Astrocyte of the cerebellum (primary cell): ENCODE results near the gene SLC2A3.
"Not testable (repeated sequence)": the region's sequence is repeated elsewhere in the genome, so short reads cannot be mapped to it uniquely, and the experiment has no call there.

Experiments used
- DNase-seq: peaks from one replicate; pipeline ENCODE4 v3.0.0-alpha.2; 2011; ENCODE audit warnings: low read depth
- H3K4me3 ChIP-seq: 2 replicates; pipeline ENCODE4 v1.5.1; 2011; ENCODE audit warnings: mild to moderate bottlenecking, low read depth, low read length, moderate library complexity
- CTCF ChIP-seq: IDR thresholded peaks from 2 replicates; pipeline ENCODE4 v1.5.1; 2012; ENCODE audit warnings: low read length, low read depth, moderate library complexity, mild to moderate bottlenecking; ENCODE audit errors: missing control alignments
- in situ Hi-C: cut with HindIII; loops from 2 replicates; pipeline ENCODE4 v1.10.0; 2017; ENCODE audit warnings: low sequenced_read_pairs

SLC2A3 gene

DNA sequence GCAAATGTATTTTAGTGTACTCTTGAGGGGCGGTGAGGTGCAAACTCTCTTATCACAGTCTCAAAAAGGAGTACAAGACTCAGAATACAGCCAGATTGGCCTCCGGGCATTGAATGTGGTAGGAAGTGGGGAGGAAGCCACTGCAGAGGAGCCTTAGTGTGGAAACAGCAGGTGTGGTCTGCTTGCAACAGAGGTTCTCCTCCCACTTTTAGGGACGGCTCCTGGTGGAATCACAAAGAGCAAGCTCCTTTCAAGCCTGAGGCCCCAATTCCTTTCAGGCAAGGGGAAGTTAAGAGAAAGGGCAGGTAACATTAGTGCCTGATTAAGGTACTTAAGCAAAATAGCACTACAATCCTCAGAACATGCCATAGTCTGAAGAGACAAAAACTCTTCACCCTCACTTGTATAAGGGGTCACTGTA is 23.7 kb upstream of the SLC2A3 start:
- no peak for DNase-seq
- H3K4me3 ChIP-seq = no peak overlapping the region
- TF ChIP-seq CTCF = no peak
- in situ Hi-C loops = no loop called here

GRCh38 chr12:7959278-7959677 is 23.3 kb upstream of the SLC2A3 start:
- in situ Hi-C loops = no loop called here
- DNase-seq = no peak
- no peak for TF ChIP-seq CTCF
- no peak overlapping the region for H3K4me3 ChIP-seq

- DNase-seq, in situ Hi-C loops, H3K4me3 ChIP-seq: not testable (repeated sequence)
Observed at GRCh38 chr12:7954877-7955276, 18.9 kb upstream of the SLC2A3 start.

DNA sequence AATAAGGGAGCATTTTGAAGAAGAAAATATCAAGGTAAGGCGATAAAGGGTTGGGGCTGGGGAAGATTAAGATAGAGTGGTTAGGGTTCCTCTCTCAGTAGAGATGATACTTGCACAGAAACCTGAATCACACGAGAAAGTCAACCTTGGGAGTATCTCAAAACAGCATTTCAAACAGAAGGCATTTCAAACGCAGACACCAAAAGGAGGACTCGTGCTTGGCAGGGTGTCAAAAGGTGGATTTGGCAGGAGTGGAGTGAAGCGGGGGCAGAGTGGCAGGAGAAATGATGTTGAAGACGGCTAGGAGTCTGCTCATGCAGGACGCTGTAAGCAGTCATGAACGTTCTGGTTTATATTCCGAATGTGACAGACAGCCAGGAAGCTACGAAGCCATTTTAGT is 18.4 kb upstream of the SLC2A3 start:
- in situ Hi-C loops, H3K4me3 ChIP-seq, DNase-seq: not testable (repeated sequence)

DNA sequence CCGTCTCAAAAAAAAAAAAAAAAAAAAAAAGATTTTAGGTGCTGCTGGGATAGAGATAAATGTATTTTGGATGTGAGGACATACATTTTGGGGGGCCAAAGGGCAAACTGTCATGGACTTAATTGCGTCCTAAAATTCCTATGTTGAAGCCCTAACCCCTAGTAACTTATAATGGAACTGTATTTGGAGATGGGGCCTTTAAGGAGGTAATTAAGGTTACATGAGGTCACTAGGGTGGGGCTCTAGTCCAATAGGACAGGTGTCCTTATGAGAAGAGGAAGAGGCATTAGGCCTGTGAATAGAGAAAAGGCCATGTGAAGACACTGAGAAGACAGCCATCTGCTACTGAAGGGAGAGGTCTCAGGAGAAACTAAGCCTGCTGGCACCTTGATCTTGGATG is 17.9 kb upstream of the SLC2A3 start:
- H3K4me3 ChIP-seq, in situ Hi-C loops, DNase-seq: not testable (repeated sequence)

DNA sequence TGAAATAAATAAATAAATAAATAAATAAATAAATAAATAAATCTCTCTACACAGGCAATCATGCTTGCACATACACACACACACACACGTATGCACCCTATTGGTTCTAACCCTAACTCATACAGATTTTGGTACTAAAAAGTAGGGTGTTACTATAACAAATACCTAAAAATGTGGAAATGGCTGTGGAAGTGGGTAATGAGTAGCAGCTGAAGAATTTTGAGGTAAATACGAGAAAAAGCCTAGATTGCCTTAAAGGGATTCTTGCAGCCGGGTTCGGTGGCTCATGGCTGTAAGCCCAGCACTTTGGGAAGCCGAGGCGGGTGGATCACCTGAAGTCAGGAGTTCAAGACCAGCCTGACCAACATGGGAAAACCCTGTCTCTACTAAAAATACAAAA is 15.7 kb upstream of the SLC2A3 start:
- no peak for DNase-seq
- H3K4me3 ChIP-seq = no peak overlapping the region
- in situ Hi-C loops = no loop called here
- no peak for TF ChIP-seq CTCF

- H3K4me3 ChIP-seq, in situ Hi-C loops, DNase-seq: not testable (repeated sequence)
Observed at GRCh38 chr12:7950230-7950943, 14.4 kb upstream of the SLC2A3 start.

GRCh38 chr12:7948589-7949260 is 12.7 kb upstream of the SLC2A3 start:
- in situ Hi-C loops = no loop called here
- no peak for TF ChIP-seq CTCF
- H3K4me3 ChIP-seq = no peak overlapping the region
- DNase-seq = no peak

- no peak overlapping the region for H3K4me3 ChIP-seq
- in situ Hi-C loops = no loop called here
- TF ChIP-seq CTCF = no peak
- no peak for DNase-seq
Observed at GRCh38 chr12:7947011-7947410, 11.0 kb upstream of the SLC2A3 start.

GRCh38 chr12:7944760-7945159 is 8.8 kb upstream of the SLC2A3 start:
- H3K4me3 ChIP-seq, DNase-seq, in situ Hi-C loops: not testable (repeated sequence)
